Neural crest cell (in vitro differentiated cells): ENCODE results near the gene OAT. TPM values are rescaled to one million over a fixed set of nuclear protein-coding genes. Genes with fewer than 3 reads are reported as not detected.

ENCODE experiments used
- DNase-seq: peaks from one replicate; pipeline ENCODE4 v3.0.0; 2021; ENCODE audit warnings: low read depth, mixed read lengths, low spot score
- H3K27ac Mint-ChIP-seq: one replicate; pipeline ENCODE4 v1.8.0; 2021; ENCODE audit warnings: mild to moderate bottlenecking, mixed read lengths; ENCODE audit not compliant: unreplicated experiment
- H3K27me3 Mint-ChIP-seq: 2 replicates; pipeline ENCODE4 v1.8.0; 2021; ENCODE audit warnings: low read depth, mild to moderate bottlenecking, mixed read lengths
- H3K36me3 Mint-ChIP-seq: 2 replicates; pipeline ENCODE4 v1.8.0; 2021; ENCODE audit warnings: low read depth, mild to moderate bottlenecking, mixed read lengths
- H3K4me1 Mint-ChIP-seq: 2 replicates; pipeline ENCODE4 v1.8.0; 2021; ENCODE audit warnings: mixed read lengths
- H3K4me3 Mint-ChIP-seq: one replicate; pipeline ENCODE4 v1.8.0; 2021; ENCODE audit warnings: mild to moderate bottlenecking, mixed read lengths
- H3K9me3 Mint-ChIP-seq: 2 replicates; pipeline ENCODE4 v1.8.0; 2021; ENCODE audit warnings: mixed read lengths
- CTCF ChIP-seq: fragments of 200-600 bp; sonication (generic); conservative IDR thresholded peaks from 2 replicates; pipeline ENCODE4 v1.5.0; 2021; ENCODE audit warnings: antibody characterized with exemption, mild to moderate bottlenecking
- total RNA-seq: library from RNA; stranded (reverse); gene quantifications from 2 replicates; pipeline ENCODE4 v1.2.1, GENCODE V29; 2021

Gene OAT
- total RNA-seq, 1 donor from 2014 or later, result 42.5 TPM

GRCh38 chr10:124384591-124385190 is 34.0 kb downstream of the OAT start:
- no peaks in the 10 kb centered on the region for H3K36me3 Mint-ChIP-seq
- peaks cover 26% of the 10 kb centered on the region for H3K27me3 Mint-ChIP-seq
- no peak for TF ChIP-seq CTCF
- no peaks in the 10 kb centered on the region for H3K4me1 Mint-ChIP-seq
- DNase-seq, result no peak
- H3K4me3 Mint-ChIP-seq, result no peak overlapping the region
- H3K9me3 Mint-ChIP-seq, result no peaks in the 10 kb centered on the region
- peak overlapping the region; percentile 75 for H3K27ac Mint-ChIP-seq

- Mint-ChIP-seq H3K9me3 (no peaks in the 10 kb centered on the region), H3K27me3 (peaks cover 26% of the 10 kb centered on the region), H3K4me3 (no peak overlapping the region), H3K4me1 (no peaks in the 10 kb centered on the region), H3K36me3 (no peaks in the 10 kb centered on the region), H3K27ac (no peak overlapping the region)
- TF ChIP-seq CTCF, result no peak
- no peak for DNase-seq
Observed at GRCh38 chr10:124384172-124384571, 34.6 kb downstream of the OAT start.

- no peak for DNase-seq
- H3K4me3 Mint-ChIP-seq, result no peak overlapping the region
- no peaks in the 10 kb centered on the region for H3K36me3 Mint-ChIP-seq
- H3K27me3 Mint-ChIP-seq, result peaks cover 31% of the 10 kb centered on the region
- TF ChIP-seq CTCF, result no peak
- H3K4me1 Mint-ChIP-seq, result no peaks in the 10 kb centered on the region
- no peak overlapping the region for H3K27ac Mint-ChIP-seq
- H3K9me3 Mint-ChIP-seq, result no peaks in the 10 kb centered on the region
Observed at GRCh38 chr10:124383496-124383895, 35.2 kb downstream of the OAT start.

- no peaks in the 10 kb centered on the region for H3K4me1 Mint-ChIP-seq
- H3K36me3 Mint-ChIP-seq, result no peaks in the 10 kb centered on the region
- H3K27me3 Mint-ChIP-seq, result peaks cover 40% of the 10 kb centered on the region
- no peak overlapping the region for H3K27ac Mint-ChIP-seq
- TF ChIP-seq CTCF, result no peak
- H3K9me3 Mint-ChIP-seq, result no peaks in the 10 kb centered on the region
- DNase-seq, result no peak
- no peak overlapping the region for H3K4me3 Mint-ChIP-seq
Observed at GRCh38 chr10:124381011-124381611, 37.6 kb downstream of the OAT start.

- TF ChIP-seq CTCF, result no peak
- H3K27me3 Mint-ChIP-seq, result peaks cover 40% of the 10 kb centered on the region
- no peak for DNase-seq
- no peaks in the 10 kb centered on the region for H3K9me3 Mint-ChIP-seq
- no peak overlapping the region for H3K27ac Mint-ChIP-seq
- H3K36me3 Mint-ChIP-seq, result no peaks in the 10 kb centered on the region
- H3K4me3 Mint-ChIP-seq, result no peak overlapping the region
- H3K4me1 Mint-ChIP-seq, result no peaks in the 10 kb centered on the region
Observed at GRCh38 chr10:124380256-124380995, 38.3 kb downstream of the OAT start.
